Measurements from ENCODE around the gene NUMB. TPM values are rescaled to one million over a fixed set of nuclear protein-coding genes. Genes with fewer than 3 reads are reported as not detected.

NUMB gene
- polyA plus RNA-seq, 1 experiment = 131 TPM

GRCh38 chr14:73283608-73284379 is 174.6 kb downstream of the NUMB start:
- ChIA-PET CTCF (interaction anchor here (0.7 to 1.2 kb wide), 5 partner anchors 11 to 189 kb away, joined by 3 to 5 read pairs (median 4); no protein-coding TSS in a partner anchor), POLR2A (no interaction called here)
- Histone ChIP-seq H3K4me3 (ENCODE audit: low read depth, low read length) (no peak overlapping the region), H3K27me3 (ENCODE audit: control insufficient read depth, insufficient read depth, low read length) (no peaks in the 10 kb centered on the region), H3K36me3 (ENCODE audit: control insufficient read depth, insufficient read depth, low read length) (peaks cover 7% of the 10 kb centered on the region)
- 0 out of 2 replicates have a peak, but pooled peaks have one; percentile 27 for TF ChIP-seq CTCF (IDR thresholded peaks at IDR 0.05; ENCODE audit: insufficient read depth, low read depth, low read length)
- DNase-seq (ENCODE audit: low read depth) = no peak

GRCh38 chr14:73280903-73281302 is 177.4 kb downstream of the NUMB start:
- DNase-seq (ENCODE audit: low read depth) = no peak
- Histone ChIP-seq H3K27me3 (ENCODE audit: control insufficient read depth, insufficient read depth, low read length) (no peaks in the 10 kb centered on the region), H3K4me3 (ENCODE audit: low read depth, low read length) (no peak overlapping the region), H3K36me3 (ENCODE audit: control insufficient read depth, insufficient read depth, low read length) (peaks cover 16% of the 10 kb centered on the region)
- ChIA-PET CTCF (interaction anchor here (1.2 kb wide), 2 partner anchors 14 to 108 kb away, joined by 3 to 4 read pairs; no protein-coding TSS in a partner anchor), POLR2A (no interaction called here)
- no peak for TF ChIP-seq CTCF (IDR thresholded peaks at IDR 0.05; ENCODE audit: insufficient read depth, low read depth, low read length)

- Histone ChIP-seq H3K4me3 (ENCODE audit: low read depth, low read length) (no peak overlapping the region), H3K27me3 (ENCODE audit: control insufficient read depth, insufficient read depth, low read length) (no peaks in the 10 kb centered on the region), H3K36me3 (ENCODE audit: control insufficient read depth, insufficient read depth, low read length) (peaks cover 20% of the 10 kb centered on the region)
- ChIA-PET CTCF (interaction anchor here (0.7 to 2.6 kb wide), 2 partner anchors 18 to 195 kb away, joined by 3 to 8 read pairs; no protein-coding TSS in a partner anchor), POLR2A (no interaction called here)
- no peak for TF ChIP-seq CTCF (IDR thresholded peaks at IDR 0.05; ENCODE audit: insufficient read depth, low read depth, low read length)
- no peak for DNase-seq (ENCODE audit: low read depth)
These were observed 181.0 kb downstream of the NUMB start for GRCh38 chr14:73277376-73277775.

GRCh38 chr14:73276836-73277235 is 181.5 kb downstream of the NUMB start:
- CTCF ChIA-PET = interaction anchor here (2.6 kb wide), 1 partner anchor 18 kb away, joined by 8 read pairs; no protein-coding TSS in a partner anchor
- DNase-seq (ENCODE audit: low read depth) = no peak
- no peak for TF ChIP-seq CTCF (IDR thresholded peaks at IDR 0.05; ENCODE audit: insufficient read depth, low read depth, low read length)
- H3K27me3 ChIP-seq (ENCODE audit: control insufficient read depth, insufficient read depth, low read length) = no peaks in the 10 kb centered on the region
- no peak overlapping the region for H3K4me3 ChIP-seq (ENCODE audit: low read depth, low read length)
- POLR2A ChIA-PET = no interaction called here
- peaks cover 16% of the 10 kb centered on the region for H3K36me3 ChIP-seq (ENCODE audit: control insufficient read depth, insufficient read depth, low read length)

- no peak for TF ChIP-seq CTCF (IDR thresholded peaks at IDR 0.05; ENCODE audit: insufficient read depth, low read depth, low read length)
- ChIA-PET CTCF (interaction anchor here (1.5 to 2.6 kb wide), 2 partner anchors 9 to 34 kb away, joined by 3 to 6 read pairs; no protein-coding TSS in a partner anchor), POLR2A (no interaction called here)
- Histone ChIP-seq H3K27me3 (ENCODE audit: control insufficient read depth, insufficient read depth, low read length) (no peaks in the 10 kb centered on the region), H3K4me3 (ENCODE audit: low read depth, low read length) (no peak overlapping the region), H3K36me3 (ENCODE audit: control insufficient read depth, insufficient read depth, low read length) (peaks cover 14% of the 10 kb centered on the region)
- DNase-seq (ENCODE audit: low read depth) = no peak
These were observed 184.5 kb downstream of the NUMB start for GRCh38 chr14:73273799-73274198.
